GM19023 (cell line): ENCODE results near the gene ETV1.

ENCODE experiments used
- ATAC-seq: cut with Tn5 transposase; IDR thresholded peaks from one replicate; pipeline ENCODE4 v1.9.1; 2021; ENCODE audit warnings: mild to moderate bottlenecking, moderate library complexity; ENCODE audit not compliant: unreplicated experiment

Gene ETV1

GRCh38 chr7:13987395-13987794 is 2.1 kb downstream of the ETV1 start:
- ATAC-seq, result no peak

- no peak for ATAC-seq
Observed at GRCh38 chr7:13986208-13986607, 3.3 kb downstream of the ETV1 start.

- ATAC-seq, result no peak
Observed at GRCh38 chr7:13984831-13985685, 4.4 kb downstream of the ETV1 start.

DNA sequence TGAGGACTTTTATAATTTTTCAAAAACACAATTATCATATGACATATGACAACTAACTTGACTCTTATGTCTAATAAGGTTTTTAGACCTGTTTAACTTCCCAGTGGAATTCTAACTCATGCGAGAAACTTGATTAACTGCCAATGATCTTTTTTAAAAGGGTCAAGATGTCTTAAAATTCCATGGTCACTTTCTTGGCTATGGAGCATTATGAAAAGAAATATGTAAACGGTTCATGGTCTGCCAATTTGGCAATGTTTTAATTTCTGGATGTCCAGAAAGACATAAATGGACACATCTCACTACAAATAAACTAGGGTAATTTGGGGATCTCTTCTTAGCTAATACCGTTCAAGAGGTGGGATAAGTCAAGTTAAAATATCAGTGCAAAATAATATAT is 5.4 kb downstream of the ETV1 start:
- no peak for ATAC-seq

GRCh38 chr7:13982940-13983677 is 6.4 kb downstream of the ETV1 start:
- ATAC-seq, result no peak

DNA sequence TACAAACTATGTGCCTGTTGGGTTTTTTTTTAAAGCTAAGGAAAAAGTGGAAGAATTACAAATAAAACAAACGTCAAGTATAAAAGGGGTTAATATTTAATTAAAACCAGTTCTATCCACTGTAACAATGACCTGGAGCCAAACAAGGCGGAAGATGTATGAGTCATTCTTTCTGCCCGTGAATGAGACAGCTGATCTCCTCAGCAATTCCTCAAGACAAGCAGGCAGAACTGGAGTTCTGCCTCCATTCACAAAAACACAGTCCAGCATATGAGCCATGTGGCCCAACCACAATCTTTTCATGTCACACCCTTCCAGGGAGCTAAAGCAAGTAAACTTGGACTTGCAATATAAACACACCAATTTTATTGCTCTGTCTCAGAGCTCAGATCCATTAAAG is 8.4 kb downstream of the ETV1 start:
- ATAC-seq, result no peak

DNA sequence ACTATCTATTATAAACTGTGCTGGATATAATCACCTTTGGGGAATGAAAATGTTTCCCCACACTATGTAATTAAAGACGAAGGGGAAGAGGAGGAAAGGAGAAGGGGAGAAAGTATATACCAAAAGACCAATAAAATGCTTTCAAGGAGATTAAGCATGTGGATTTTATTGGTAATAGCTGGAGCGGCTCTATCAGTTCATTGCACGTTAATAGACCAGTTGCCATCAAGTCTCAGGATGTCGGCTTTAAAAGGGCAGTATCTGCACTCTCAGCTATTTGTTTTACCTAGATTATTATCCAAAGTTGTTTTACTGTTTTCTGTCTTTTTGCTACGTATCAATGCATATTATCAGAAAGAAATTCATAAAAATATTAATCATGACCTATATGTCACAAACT is 9.0 kb downstream of the ETV1 start:
- no peak for ATAC-seq

DNA sequence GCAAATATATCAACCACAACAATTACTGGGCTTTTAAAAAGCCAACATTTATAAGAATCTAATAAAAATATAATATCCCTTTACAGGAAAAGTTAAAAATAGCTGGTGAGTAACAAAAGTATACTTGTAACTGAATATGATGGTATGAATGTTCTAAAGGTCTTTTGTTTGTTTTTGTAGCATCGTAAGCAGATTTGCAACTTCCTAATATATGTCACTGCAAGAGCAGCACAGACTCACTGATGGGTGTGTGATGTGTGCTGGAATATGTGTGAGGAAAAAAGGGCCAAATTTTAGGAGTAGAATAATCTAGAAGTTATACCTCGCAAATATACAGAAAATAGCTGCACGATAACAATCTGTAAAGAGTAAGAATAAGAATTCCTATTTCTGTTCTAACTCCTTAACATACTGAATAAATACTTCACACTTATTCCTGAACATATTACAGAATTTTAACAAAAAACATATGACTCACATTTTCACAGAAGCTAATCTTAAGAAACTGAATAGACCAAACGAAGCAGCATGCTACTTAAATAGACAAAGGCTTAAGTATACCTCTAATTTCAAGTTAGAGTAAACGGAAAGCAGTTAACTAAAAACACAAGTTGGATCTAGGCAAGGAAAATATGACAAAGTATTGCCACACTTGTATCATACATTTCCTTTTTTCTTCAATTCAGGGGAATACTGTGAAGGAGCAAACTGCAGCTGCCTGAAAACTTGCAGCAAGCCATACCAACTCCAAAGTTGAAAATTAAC is 9.6 kb downstream of the ETV1 start:
- no peak for ATAC-seq

GRCh38 chr7:13976594-13976993 is 12.9 kb downstream of the ETV1 start:
- ATAC-seq, result no peak

DNA sequence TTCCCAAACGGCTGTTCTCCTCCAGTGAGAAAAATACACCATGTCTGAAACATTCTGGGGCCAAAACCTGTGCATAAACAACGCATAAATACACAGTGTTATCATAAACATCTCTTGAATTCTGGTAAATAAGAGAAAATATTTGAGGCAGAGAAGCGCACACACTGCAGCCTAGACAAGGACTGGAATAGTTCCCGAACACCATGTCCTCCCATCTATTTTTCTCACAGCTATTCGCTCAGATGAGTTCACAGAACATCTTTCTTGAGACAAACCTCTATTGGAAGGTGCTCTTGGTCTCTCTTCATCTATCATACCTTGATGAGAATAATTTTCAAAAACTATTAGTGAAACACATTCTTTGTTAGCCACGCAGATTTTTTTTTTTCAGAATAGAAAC is 24.4 kb downstream of the ETV1 start:
- no peak for ATAC-seq

DNA sequence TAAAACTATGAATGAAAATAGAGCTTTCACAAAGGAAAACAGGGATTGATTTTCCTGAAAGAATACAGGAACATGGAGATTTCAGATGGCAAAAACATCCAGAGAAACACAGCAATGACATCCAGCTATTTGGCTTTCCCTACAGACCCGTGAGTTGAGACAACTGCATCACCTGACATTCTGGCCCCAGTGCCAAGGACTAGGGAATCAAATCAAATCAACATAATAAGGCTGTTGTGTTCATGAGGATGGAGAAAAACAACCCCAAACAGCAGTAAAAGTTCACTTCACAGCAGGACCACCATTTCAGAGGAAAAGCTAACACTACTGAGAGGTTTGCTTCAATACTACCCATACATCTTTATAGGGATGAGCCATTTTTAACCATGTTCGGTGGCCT is 25.5 kb downstream of the ETV1 start:
- ATAC-seq, result no peak

DNA sequence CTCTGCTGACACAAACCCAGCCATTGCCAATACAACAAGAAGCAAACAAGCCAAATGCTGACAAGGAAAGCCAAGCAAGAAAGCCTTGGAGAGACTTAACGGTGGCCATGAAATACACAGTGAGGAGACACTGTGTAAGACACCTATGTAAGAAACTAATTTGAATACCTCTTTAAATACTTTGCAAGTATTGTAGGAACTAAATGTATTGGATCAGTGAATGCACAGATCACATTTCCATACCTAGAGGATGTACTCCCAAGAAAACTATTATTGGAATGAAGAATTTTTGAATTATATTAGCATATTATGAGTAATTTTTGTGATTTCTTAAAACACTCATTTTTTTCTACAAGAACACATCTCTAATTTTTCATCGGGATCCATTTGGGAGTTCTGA is 34.0 kb downstream of the ETV1 start:
- no peak for ATAC-seq

- ATAC-seq, result no peak
Observed at GRCh38 chr7:13953368-13953767, 36.1 kb downstream of the ETV1 start.

GRCh38 chr7:13952921-13953320 is 36.5 kb downstream of the ETV1 start:
- ATAC-seq, result no peak

DNA sequence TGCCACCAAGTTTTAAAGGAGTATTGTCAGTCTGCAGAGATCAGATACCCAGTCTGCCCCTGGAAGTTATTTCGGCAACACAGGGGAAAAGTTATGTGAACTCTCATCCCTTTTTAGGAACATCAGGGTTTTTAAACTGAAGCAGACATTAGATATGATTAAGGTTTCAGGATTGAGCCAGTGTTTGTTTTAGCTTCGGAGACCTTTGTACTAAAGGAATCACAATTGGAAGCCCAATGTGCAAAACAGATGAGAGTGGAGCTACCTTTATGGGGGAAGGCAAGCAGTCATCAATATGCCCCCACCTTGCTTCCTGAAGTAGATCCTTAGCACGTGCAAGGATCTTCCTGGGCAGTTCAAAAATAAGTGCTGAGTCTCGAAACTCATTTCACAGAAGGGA is 39.5 kb downstream of the ETV1 start:
- no peak for ATAC-seq

GRCh38 chr7:13949445-13949844 is 40.0 kb downstream of the ETV1 start:
- ATAC-seq, result no peak

- ATAC-seq, result no peak
Observed at GRCh38 chr7:13948019-13948801, 41.3 kb downstream of the ETV1 start.

DNA sequence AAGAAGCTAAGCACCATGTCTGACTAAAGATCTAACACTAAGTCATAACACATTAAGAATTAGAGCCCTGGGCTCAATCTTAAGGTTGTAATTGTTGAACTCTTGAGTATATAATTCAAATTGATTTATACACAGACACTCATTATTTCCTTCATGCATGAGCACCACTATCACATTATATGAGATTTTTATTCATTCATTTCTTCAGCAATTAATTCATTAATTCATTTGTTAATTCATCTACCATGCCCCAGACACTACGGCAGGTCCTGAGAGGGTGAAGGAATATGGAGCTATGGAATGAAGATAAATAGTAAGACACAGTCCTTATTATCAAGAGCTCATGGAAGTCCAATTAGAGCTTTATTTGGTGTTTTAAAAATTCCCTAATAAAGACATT is 41.9 kb downstream of the ETV1 start:
- no peak for ATAC-seq

- ATAC-seq, result no peak
Observed at GRCh38 chr7:13946181-13946580, 43.3 kb downstream of the ETV1 start.

GRCh38 chr7:13945670-13946069 is 43.8 kb downstream of the ETV1 start:
- no peak for ATAC-seq

DNA sequence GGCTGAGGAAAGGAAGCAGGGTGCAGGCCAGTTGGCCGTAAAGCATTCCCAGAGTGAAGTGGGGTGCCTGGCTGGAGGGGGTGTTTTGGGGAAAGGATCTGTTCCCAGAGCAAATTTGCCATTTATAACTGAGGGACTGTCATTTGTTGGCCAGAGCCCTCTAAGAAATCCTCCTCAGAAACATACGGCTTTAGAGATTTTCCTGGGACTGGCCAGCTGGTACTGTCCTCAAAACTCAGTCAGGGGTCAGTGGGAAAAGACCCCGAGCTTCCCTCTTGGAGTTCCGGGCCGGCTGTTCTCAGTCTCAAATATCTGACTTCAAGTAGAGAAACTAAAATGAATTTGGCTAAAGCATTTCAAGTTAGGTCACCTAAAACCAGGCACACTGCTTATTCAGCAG is 55.9 kb downstream of the ETV1 start:
- ATAC-seq, result no peak
